Measurements from ENCODE around the gene AKAP11. TPM values are rescaled to one million over a fixed set of nuclear protein-coding genes. Genes with fewer than 3 reads are reported as not detected.

Gene AKAP11
- total and polyA plus RNA-seq, 2 of the 13 experiments (the other 11 are each of a cell fraction or from before 2014, with no cell fraction given) = 7.2 to 9.8 TPM

- no peak for TF ChIP-seq ZFP36 (IDR thresholded peaks at IDR 0.05; ENCODE audit: borderline replicate concordance, low read depth, low read length, partially characterized antibody)
- TF ChIP-seq ZNF264 (CRISPR knock-in tag; IDR thresholded peaks at IDR 0.05) = no peak
- TF ChIP-seq ZNF207 (IDR thresholded peaks at IDR 0.05; ENCODE audit: borderline replicate concordance) = no peak
- TF ChIP-seq PITX1 (CRISPR knock-in tag; IDR thresholded peaks at IDR 0.05) = no peak
- TF ChIP-seq ZNF484 (CRISPR knock-in tag; IDR thresholded peaks at IDR 0.05; ENCODE audit: borderline replicate concordance, low read depth) = no peak
- no peak for TF ChIP-seq BRF2 (CRISPR knock-in tag; IDR thresholded peaks at IDR 0.05)
- TF ChIP-seq ZNF562 (CRISPR knock-in tag; IDR thresholded peaks at IDR 0.05; ENCODE audit: borderline replicate concordance) = no peak
- TF ChIP-seq ZNF34 (CRISPR knock-in tag; IDR thresholded peaks at IDR 0.05; ENCODE audit: borderline replicate concordance) = no peak
- no peak for TF ChIP-seq SIN3B (IDR thresholded peaks at IDR 0.05; ENCODE audit: low read length)
- no peak for TF ChIP-seq RFX1 (IDR thresholded peaks at IDR 0.05)
- no peak for TF ChIP-seq THAP7 (CRISPR knock-in tag; IDR thresholded peaks at IDR 0.05)
- TF ChIP-seq TP53 (CRISPR knock-in tag; conservative IDR thresholded peaks at IDR 0.05) = no peak
- TF ChIP-seq U2AF2 (IDR thresholded peaks at IDR 0.05; ENCODE audit: low read depth, low read length) = no peak
- no peak for TF ChIP-seq ZNF121 (CRISPR knock-in tag; IDR thresholded peaks at IDR 0.05)
Observed at GRCh38 chr13:42327725-42328124, 55.8 kb downstream of the AKAP11 start (continued).

GRCh38 chr13:42328672-42329071, 56.7 kb downstream of the AKAP11 start:
- FAIRE-seq = no peak
- in situ Hi-C loops (cut with HindIII; ENCODE audit: extremely low pct_ligation_motif_present, low pct_unique_long_range_greater_than_20kb) (no loop called here), intact Hi-C loops (cut with micrococcal nuclease; ENCODE audit: unreplicated experiment) (no loop called here)
- Histone ChIP-seq H2AFZ (ENCODE audit: low read length) (no peak overlapping the region), H3K4me3 (replicated peaks in 1 of 3; ENCODE audit: insufficient read depth in 1 of 3, low read depth in 2 of 3, low read length in 3 of 3) (no peak overlapping the region), H3K4me1 (ENCODE audit: insufficient read depth, low read length) (no peaks in the 10 kb centered on the region), H4K20me1 (ENCODE audit: insufficient read depth, low read length) (no peaks in the 10 kb centered on the region), H3K27ac (ENCODE audit: extremely low read length, insufficient read depth, low read length) (no peak overlapping the region), H3K27me3 (ENCODE audit: control insufficient read depth in 1 of 2, insufficient read depth in 2 of 2, low read length in 2 of 2) (no peaks in the 10 kb centered on the region), H3K9ac (ENCODE audit: insufficient read depth, low read depth, low read length) (no peak overlapping the region), H3K4me2 (ENCODE audit: low read depth, low read length) (no peak overlapping the region), H3K36me3 (replicated peaks in 1 of 2; ENCODE audit: control insufficient read depth in 1 of 2, insufficient read depth in 2 of 2, low read length in 2 of 2) (no peaks in the 10 kb centered on the region), H3K79me2 (ENCODE audit: insufficient read depth, low read length) (no peaks in the 10 kb centered on the region), H3K9me3 (ENCODE audit: low read length) (no peaks in the 10 kb centered on the region)
- ChIA-PET CTCF (ENCODE audit: low intra/inter-chr PET ratio, low total read pairs) (no interaction called here), POLR2A (no interaction called here)
- DNase-seq (ENCODE audit: low spot score) = no peak
- no TSS peak for BruUV-seq (replicated peaks)
- no peak for ATAC-seq
- no peak for TF ChIP-seq EP300 (IDR thresholded peaks at IDR 0.05; ENCODE audit: low read depth in 2 of 2, low read length in 2 of 2)
- TF ChIP-seq EP300 (CRISPR knock-in tag; IDR thresholded peaks at IDR 0.05; ENCODE audit: borderline replicate concordance) = no peak
- TF ChIP-seq ZC3H13 (CRISPR knock-in tag; IDR thresholded peaks at IDR 0.05) = no peak
- TF ChIP-seq ZNF468 (CRISPR knock-in tag; IDR thresholded peaks at IDR 0.05) = no peak
- TF ChIP-seq SAP130 (CRISPR knock-in tag; IDR thresholded peaks at IDR 0.05; ENCODE audit: low read depth) = no peak
- no peak for TF ChIP-seq IKZF1 (IDR thresholded peaks at IDR 0.05)
- no peak for TF ChIP-seq HNF1A (IDR thresholded peaks at IDR 0.05; ENCODE audit: low read depth)
- no peak for TF ChIP-seq HNF1A (CRISPR knock-in tag; IDR thresholded peaks at IDR 0.05; ENCODE audit: borderline replicate concordance)
- TF ChIP-seq KMT2B (CRISPR knock-in tag; IDR thresholded peaks at IDR 0.05) = no peak
